UCSD-AML1 (cell line): ENCODE data around the gene PPP1R12A.
"Not testable (repeated sequence)": the region's sequence is repeated elsewhere in the genome, so short reads cannot be mapped to it uniquely, and the experiment has no call there.

ENCODE experiments used
- DNase-seq: peaks from one replicate; lab custom pipeline; 2025; ENCODE audit not compliant: unreplicated experiment; lab: John Stamatoyannopoulos, UW

The PPP1R12A gene

DNA sequence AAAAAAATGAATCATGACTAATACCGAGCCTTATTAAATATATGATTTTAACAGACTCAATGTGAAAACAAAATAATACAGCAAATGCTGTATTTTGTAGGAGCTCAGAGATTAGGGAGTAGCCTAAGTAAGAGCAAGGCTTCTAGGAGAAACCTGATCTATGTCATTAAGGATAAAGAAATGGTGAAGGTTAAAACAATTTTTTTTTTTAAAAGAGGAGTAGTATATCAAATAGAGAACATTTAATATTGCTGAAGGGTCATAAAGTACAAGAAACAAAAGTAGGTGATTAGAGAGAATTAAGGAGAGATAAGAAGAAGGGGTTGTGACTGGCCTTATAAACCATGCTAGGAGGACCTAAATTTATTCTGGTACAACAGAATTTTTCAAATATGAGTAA is 39.1 kb downstream of the PPP1R12A start:
- DNase-seq, result no peak

- DNase-seq, result no peak
Measured at GRCh38 chr12:79895071-79895470, 39.8 kb downstream of the PPP1R12A start.

DNA sequence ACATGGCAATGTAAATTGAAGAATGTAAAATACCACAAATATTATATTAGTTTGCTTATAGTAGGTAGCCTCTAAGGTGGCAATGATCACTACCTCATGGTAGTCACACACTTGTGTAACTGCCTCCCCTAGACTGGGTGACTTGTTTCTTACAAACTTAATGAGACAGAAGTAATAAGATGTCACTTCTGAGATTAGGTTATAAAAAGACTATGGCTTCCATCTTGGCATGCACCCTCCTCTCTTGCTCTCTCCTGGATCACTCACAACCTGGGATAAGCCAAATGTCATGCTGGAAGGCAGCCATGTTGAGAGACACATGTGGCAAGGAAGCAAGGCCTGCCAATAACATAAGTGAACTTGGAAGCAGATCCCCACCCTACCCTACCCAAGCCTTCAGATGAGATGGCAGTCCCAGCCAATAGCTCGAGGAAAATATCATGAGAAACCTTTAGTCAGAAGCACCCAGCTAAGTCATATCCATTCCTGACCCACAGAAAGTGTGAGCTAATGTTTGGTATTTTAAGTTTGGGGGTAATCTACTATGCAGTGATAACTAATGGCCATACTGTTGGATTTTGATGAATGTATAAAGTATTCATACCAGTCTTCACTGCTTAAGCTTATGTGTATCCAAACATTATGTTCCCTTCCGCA is 43.3 kb downstream of the PPP1R12A start:
- no peak for DNase-seq

DNA sequence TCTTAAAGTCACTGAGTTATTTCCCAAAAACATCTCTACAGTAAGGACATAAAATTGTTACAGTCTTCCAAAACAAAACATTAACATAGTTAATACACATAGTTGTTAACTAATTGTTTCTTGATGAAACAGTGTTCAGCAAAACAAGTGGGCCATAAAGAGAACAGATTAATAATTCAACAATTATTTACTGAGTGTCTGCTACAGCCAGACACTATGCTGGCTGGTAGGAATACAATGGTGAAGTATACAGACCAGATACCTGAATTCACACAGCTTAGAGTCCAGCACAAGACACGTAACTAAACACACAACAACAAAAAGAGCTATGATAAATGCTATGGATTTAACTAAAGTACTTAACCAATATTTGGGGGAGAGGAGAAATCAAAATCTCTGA is 47.0 kb downstream of the PPP1R12A start:
- DNase-seq, result no peak

DNA sequence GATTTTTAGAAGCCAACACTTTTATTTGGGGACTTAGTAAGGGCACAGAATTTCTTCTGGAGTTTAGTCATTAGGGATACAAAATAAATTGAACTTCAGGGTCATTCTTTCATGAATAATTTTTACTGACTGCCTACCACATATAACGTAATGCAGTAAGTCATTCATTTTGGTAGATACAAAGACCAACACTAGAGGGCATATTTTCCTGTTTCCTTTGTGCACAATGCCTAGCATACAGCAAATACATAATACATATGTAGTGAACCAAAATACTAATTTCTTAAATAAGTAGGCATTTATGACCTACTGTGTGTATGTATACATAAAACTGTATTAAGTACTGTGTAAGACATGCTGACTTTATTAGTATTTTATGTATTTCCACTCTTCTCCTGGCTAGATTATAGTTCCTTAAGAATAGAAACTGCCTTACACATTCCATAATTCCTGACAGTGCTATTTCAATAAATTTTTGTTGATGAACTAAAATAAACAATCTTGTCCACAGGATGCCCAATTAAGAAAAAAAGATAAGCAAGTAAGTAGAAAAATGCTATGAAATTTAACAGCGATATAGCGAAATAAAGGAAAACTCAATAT is 47.9 kb downstream of the PPP1R12A start:
- DNase-seq, result no peak

GRCh38 chr12:79885911-79886490 is 48.9 kb downstream of the PPP1R12A start:
- DNase-seq, result no peak

GRCh38 chr12:79884401-79885006 is 50.4 kb downstream of the PPP1R12A start:
- no peak for DNase-seq

DNA sequence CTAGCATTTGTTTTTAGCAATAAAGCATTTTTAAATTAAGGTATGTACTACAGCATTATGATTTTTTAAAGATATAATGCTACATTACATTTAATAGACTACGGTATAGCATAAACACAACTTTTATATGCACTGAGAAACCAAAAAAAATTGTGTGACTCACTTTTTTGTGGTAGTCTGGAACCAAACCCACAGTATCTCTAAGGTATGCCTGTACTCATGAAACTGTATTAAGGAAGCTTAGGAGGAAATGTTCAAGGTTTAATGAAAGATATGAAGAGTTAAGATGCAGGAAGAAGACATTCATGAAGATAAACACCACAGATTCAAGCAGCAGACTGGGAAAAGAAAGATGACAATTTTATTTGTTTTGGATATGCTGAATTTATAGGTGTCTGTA is 51.7 kb downstream of the PPP1R12A start:
- DNase-seq, result no peak

- DNase-seq, result no peak
Measured at GRCh38 chr12:79881351-79881750, 53.5 kb downstream of the PPP1R12A start.

- not testable (repeated sequence) for DNase-seq
Measured at GRCh38 chr12:79878506-79878905, 56.4 kb downstream of the PPP1R12A start.

DNA sequence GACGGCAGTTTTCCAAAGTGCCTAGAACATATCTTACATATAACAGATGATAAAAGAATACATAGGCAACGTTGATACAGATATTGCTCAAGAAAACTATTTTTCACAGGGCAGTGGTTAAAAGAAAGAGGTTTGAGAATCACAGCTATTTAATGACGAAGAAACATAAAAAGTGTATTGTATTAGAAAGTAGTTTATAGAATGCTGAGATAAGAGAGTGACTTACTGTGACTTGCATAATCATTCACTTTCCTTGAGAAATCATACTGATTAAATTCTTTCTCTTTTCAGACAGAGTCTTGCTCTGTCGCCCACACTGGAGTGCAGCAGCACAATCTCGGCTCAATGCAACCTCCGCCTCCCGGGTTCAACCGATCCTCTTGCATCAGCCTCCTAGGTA is 57.7 kb downstream of the PPP1R12A start:
- DNase-seq, result no peak

DNA sequence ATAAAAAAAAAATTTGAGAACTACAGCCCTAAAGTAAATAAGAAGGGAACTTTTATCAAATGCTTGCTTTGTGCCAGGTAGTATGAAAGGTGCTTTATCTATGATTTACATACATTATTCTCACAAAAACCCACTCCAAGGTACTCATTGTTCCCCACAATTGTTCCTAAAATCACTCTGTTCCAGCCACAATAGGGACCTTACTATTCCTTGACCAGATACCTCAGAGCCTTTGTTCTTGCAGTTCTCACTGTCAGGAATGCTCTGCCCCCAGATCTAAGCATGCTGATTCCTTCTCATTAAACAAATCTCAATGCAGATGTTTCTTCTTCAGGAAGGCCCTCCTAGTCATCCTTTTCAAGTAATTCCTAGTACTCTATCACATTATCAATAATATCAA is 60.2 kb downstream of the PPP1R12A start:
- DNase-seq, result no peak

DNA sequence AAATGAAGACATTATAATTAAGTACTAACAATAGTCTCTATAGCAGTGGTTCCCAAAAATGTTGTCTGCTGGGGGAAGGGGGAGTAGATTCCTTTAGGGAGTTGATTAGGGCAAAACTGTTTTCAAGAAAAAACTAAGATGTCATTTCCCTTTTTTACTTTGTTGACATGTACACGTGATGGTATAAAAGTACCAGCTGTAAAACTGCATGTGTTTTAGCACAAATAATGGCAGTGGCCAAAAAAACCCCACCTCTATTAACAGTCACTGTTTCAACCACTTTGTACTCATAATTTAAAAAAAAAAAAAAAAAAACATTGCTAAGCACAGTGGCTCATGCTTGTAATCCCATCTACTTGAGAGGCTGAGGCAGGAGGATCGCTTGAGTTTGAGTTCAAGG is 61.7 kb downstream of the PPP1R12A start:
- no peak for DNase-seq

GRCh38 chr12:79871621-79872020 is 63.3 kb downstream of the PPP1R12A start:
- no peak for DNase-seq

- no peak for DNase-seq
Measured at GRCh38 chr12:79870916-79871315, 64.0 kb downstream of the PPP1R12A start.

DNA sequence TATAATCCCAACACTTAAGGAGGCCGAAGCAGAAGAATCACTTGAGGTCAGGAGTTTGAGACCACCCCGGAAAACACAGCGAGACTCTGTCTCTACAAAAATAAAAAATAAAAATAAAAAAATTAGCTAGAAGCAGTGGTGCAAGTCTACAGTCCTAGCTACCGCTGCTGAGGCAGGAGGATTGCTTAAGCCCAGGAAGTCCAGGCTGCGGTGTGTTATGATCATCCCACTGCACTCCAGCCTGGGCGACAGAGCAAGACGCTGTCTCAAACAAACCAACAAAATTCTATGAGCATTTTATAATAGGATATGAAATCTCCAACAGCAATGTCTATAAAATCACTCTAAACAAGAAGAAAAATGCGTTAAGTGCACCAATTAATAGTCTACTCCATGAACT is 75.3 kb downstream of the PPP1R12A start:
- no peak for DNase-seq

DNA sequence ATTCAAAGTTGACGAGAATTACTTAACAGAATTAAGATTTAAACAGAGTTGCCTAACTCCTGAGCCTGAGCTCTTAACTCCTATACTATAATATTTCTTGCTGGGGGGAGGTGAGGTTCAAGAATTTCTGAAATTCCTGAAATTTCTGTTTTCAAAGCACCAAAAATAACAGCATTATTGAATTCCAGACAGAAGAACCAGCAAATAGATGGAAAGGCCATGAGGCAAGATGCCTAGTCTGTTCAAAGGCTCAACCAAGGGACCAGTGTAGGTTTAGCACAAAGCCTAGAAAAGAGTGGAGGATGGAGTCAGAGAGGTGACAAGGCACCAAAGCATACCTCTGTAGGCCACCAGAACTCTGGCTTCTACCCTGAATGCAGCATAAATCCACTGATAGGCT is 76.4 kb downstream of the PPP1R12A start:
- no peak for DNase-seq

- DNase-seq, result no peak
Measured at GRCh38 chr12:79857675-79858074, 77.2 kb downstream of the PPP1R12A start.

DNA sequence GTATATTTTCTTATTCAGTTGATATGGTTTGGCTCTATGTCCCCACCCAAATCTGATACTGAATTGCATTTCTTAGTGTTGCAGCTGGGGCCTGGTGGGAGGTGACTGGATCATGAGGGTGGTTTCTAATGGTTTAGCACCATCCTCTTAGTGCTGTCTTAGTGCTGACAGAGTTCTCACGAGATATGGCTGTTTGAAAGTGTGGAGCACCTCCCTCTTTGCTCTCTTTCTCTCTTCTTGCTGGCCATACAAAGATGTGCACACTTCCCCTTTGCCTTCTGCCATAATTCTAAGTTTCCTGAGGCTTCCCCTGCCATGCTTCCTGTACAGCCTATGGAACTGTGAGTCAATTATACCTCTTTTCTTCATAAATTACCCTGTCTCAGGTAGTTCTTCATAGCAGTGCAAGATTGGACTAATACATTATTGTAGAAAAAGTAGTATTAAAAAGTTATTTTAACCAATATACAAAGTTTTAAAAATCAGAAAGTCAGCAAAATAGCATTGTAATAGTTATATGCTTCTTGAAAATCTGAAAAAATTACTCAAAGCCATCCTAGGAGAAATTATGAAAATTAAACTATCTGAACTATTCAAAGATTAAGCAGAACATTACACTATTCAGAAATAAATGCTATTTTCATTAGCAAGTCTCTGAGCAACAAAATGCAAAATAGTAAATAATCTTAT is 84.1 kb downstream of the PPP1R12A start:
- no peak for DNase-seq

- DNase-seq, result no peak
Measured at GRCh38 chr12:79848339-79848738, 86.6 kb downstream of the PPP1R12A start.

- no peak for DNase-seq
Measured at GRCh38 chr12:79847417-79847816, 87.5 kb downstream of the PPP1R12A start.

GRCh38 chr12:79844693-79845092 is 90.2 kb downstream of the PPP1R12A start:
- no peak for DNase-seq
